NCI-H82 (cell line): ENCODE results near the gene ZNF2.

ENCODE experiments used
- DNase-seq: peaks from one replicate; lab custom pipeline; 2025; lab: John Stamatoyannopoulos, UW

ZNF2 gene

GRCh38 chr2:95165371-95166064, at the start of gene ZNF2:
Gene ZNF2 (plus strand): TSS chr2:95165809. CDS start chr2:95176227, 10,418 bp downstream.
- peak; percentile 99 for DNase-seq

GRCh38 chr2:95121093-95121406, 44.6 kb upstream of the ZNF2 start:
- no peak for DNase-seq

GRCh38 chr2:95121407-95122196, 44.0 kb upstream of the ZNF2 start, which contains the start of gene MRPS5:
Gene MRPS5 (minus strand): TSS chr2:95121808. CDS start chr2:95121791, 17 bp downstream.
- DNase-seq: peak; percentile 88

GRCh38 chr2:95122197-95122551, 43.4 kb upstream of the ZNF2 start:
- DNase-seq: peak; percentile 37

- no peak for DNase-seq
These were observed 26.9 kb upstream of the ZNF2 start for GRCh38 chr2:95138702-95139101.

- no peak for DNase-seq
These were observed 21.8 kb upstream of the ZNF2 start for GRCh38 chr2:95143838-95144237.

GRCh38 chr2:95149397-95149984, 16.1 kb upstream of the ZNF2 start:
- DNase-seq: no peak

GRCh38 chr2:95158441-95158840, 7.2 kb upstream of the ZNF2 start:
- DNase-seq: peak; percentile 38

GRCh38 chr2:95158891-95159619, 6.6 kb upstream of the ZNF2 start:
- peak; percentile 67 for DNase-seq

- DNase-seq: peak; percentile 85
These were observed 5.7 kb upstream of the ZNF2 start, which contains the start of gene ZNF514 for GRCh38 chr2:95159690-95160449. Gene ZNF514 (minus strand): TSS chr2:95159848. CDS start chr2:95153253, 6,595 bp downstream.

- DNase-seq: no peak
These were observed 609 bp upstream of the ZNF2 start for GRCh38 chr2:95165030-95165370.

GRCh38 chr2:95166065-95166763, 605 bp downstream of the ZNF2 start:
- DNase-seq: no peak

- no peak for DNase-seq
These were observed 6.3 kb downstream of the ZNF2 start for GRCh38 chr2:95171902-95172301.

GRCh38 chr2:95174031-95174542, 8.5 kb downstream of the ZNF2 start:
- DNase-seq: no peak

GRCh38 chr2:95179451-95179850, 13.8 kb downstream of the ZNF2 start:
- DNase-seq: no peak

GRCh38 chr2:95181774-95182173, 16.2 kb downstream of the ZNF2 start:
- no peak for DNase-seq

- DNase-seq: no peak
These were observed 19.6 kb downstream of the ZNF2 start for GRCh38 chr2:95185197-95185596.

GRCh38 chr2:95185973-95186372, 20.4 kb downstream of the ZNF2 start:
- no peak for DNase-seq

- peak; percentile 59 for DNase-seq
These were observed 27.3 kb downstream of the ZNF2 start for GRCh38 chr2:95192956-95193355.

GRCh38 chr2:95203911-95204310, 38.3 kb downstream of the ZNF2 start:
- no peak for DNase-seq

- DNase-seq: no peak
These were observed 38.8 kb downstream of the ZNF2 start for GRCh38 chr2:95204396-95204795.
